Type B pancreatic cell (in vitro differentiated cells): ENCODE data around the gene MKI67. TPM values are rescaled to one million over a fixed set of nuclear protein-coding genes. Genes with fewer than 3 reads are reported as not detected.

Source experiments
- DNase-seq: peaks from one replicate; pipeline ENCODE4 v3.0.0; 2021; ENCODE audit warnings: mixed read lengths; ENCODE audit not compliant: unreplicated experiment; ENCODE audit errors: extremely low spot score
- H3K27ac Mint-ChIP-seq: 2 replicates; pipeline ENCODE4 v1.8.0; 2021; ENCODE audit warnings: mild to moderate bottlenecking, mixed read lengths
- H3K27me3 Mint-ChIP-seq: 2 replicates; pipeline ENCODE4 v1.8.0; 2021; ENCODE audit warnings: mixed read lengths
- H3K36me3 Mint-ChIP-seq: 2 replicates; pipeline ENCODE4 v1.8.0; 2021; ENCODE audit warnings: mixed read lengths
- H3K4me1 Mint-ChIP-seq: one replicate; pipeline ENCODE4 v1.8.0; 2021; ENCODE audit warnings: mixed read lengths; ENCODE audit not compliant: unreplicated experiment
- H3K4me3 Mint-ChIP-seq: 2 replicates; pipeline ENCODE4 v1.8.0; 2021; ENCODE audit warnings: mild to moderate bottlenecking, mixed read lengths
- H3K9me3 Mint-ChIP-seq: 2 replicates; pipeline ENCODE4 v1.8.0; 2021; ENCODE audit warnings: mixed read lengths
- CTCF ChIP-seq: fragments of 200-600 bp; sonication (generic); conservative IDR thresholded peaks from 2 replicates; pipeline ENCODE4 v1.5.0; 2021; ENCODE audit warnings: antibody characterized with exemption, mild to moderate bottlenecking
- total RNA-seq: library from RNA; stranded (reverse); gene quantifications from 2 replicates; pipeline ENCODE4 v1.2.1, GENCODE V29; 2021; ENCODE audit warnings: low replicate concordance

MKI67 gene
- total RNA-seq, 1 donor from 2014 or later: 104 TPM

DNA sequence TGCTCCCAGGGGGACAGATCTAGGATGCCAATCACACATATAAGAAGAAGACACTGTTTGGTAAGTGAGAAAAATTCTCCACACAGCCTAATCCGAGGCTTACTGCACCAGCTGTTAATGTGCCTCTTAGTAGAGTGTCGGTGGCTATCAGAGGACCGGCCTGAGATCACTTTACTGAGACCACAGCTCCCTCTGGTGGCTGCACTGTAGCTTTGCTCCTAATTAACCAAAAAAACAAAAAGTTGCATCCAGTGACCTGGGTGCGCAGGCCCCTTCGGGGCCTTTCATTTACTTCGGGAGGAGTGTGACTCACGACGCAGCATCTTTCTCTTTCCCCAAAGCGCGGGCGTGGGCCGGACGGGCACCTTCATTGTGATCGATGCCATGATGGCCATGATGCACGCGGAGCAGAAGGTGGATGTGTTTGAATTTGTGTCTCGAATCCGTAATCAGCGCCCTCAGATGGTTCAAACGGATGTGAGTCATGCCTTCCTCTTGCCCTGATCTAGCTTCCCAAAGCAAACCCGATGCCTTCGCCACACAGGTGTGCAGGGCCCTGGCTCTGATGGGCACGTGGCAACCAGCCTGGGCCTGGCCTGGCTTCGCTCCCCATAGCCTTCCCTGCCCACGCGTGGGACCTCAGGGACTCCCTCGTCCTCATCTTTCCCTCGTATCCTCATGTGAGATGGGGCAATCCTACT, 56.7 kb downstream of the MKI67 start:
- peak; percentile 93 for TF ChIP-seq CTCF
- Mint-ChIP-seq H3K4me1 (no peaks in the 10 kb centered on the region), H3K9me3 (no peaks in the 10 kb centered on the region), H3K4me3 (no peak overlapping the region), H3K27ac (no peak overlapping the region), H3K36me3 (no peaks in the 10 kb centered on the region), H3K27me3 (no peaks in the 10 kb centered on the region)
- no peak for DNase-seq

- no peaks in the 10 kb centered on the region for H3K36me3 Mint-ChIP-seq
Measured at GRCh38 chr10:128068398-128069285, 57.6 kb downstream of the MKI67 start.

DNA sequence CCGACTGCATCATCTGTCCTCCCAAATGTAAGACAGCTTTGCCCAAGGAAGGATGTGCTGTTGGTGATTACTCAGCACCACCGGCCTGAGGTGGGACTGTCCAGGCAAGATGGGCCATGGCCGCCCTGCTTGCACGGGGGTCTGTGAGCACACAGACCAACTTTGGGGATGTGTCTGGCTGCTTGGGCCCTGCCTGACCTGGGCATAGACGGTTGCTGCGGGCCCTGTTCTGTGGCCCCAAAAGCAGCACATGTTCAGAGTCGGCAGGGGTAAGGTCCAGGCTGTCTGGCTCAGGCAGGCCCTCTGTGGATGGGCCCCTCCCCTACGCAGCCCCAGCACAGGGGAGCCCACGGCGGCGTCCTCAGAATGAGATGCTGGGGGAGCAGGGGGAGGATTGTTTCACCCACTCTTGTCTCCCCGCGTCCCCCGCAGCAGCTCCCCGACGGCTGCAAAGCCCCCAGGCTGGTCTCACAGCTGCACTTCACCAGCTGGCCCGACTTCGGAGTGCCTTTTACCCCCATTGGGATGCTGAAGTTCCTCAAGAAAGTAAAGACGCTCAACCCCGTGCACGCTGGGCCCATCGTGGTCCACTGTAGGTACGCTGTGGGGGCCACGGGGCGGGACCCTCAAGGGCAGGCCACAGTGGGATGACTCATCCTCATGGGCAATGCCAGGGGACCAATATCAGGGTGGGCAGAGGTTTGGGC, 58.4 kb downstream of the MKI67 start:
- H3K27me3 Mint-ChIP-seq: no peaks in the 10 kb centered on the region
- no peak overlapping the region for H3K27ac Mint-ChIP-seq
- H3K36me3 Mint-ChIP-seq: no peaks in the 10 kb centered on the region
- H3K4me3 Mint-ChIP-seq: no peak overlapping the region
- no peak for DNase-seq
- H3K4me1 Mint-ChIP-seq: peaks cover 8% of the 10 kb centered on the region
- no peak for TF ChIP-seq CTCF
- no peaks in the 10 kb centered on the region for H3K9me3 Mint-ChIP-seq

More at GRCh38 chr10:128068398-128069285, 57.6 kb downstream of the MKI67 start:
- H3K27me3 Mint-ChIP-seq: no peaks in the 10 kb centered on the region
- H3K4me3 Mint-ChIP-seq: no peak overlapping the region
- DNase-seq: no peak
- H3K4me1 Mint-ChIP-seq: peaks cover under 1% of the 10 kb centered on the region
- no peak for TF ChIP-seq CTCF
- H3K27ac Mint-ChIP-seq: no peak overlapping the region
- H3K9me3 Mint-ChIP-seq: no peaks in the 10 kb centered on the region

DNA sequence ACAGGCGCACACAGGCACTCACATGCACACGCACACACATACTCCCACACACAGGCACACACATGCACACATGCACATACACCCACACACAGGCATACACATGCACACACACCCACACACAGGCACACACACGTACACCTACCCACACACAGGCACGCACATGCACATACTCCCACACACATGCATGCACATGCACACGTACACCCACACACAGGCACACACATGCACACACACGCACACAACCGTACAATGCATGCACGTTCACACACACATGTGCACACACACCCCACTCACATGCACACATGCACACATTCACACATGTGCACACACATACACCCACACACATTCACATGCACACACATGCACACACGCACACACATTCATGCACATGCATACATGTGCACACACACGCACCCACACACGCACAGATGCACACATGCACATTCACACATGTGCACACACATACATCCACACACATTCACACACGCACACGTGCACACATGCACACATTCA, 59.3 kb downstream of the MKI67 start:
- DNase-seq: no peak
- Mint-ChIP-seq H3K4me1 (peaks cover 13% of the 10 kb centered on the region), H3K27me3 (no peaks in the 10 kb centered on the region), H3K4me3 (no peak overlapping the region), H3K27ac (no peak overlapping the region), H3K9me3 (no peaks in the 10 kb centered on the region), H3K36me3 (no peaks in the 10 kb centered on the region)
- TF ChIP-seq CTCF: no peak

DNA sequence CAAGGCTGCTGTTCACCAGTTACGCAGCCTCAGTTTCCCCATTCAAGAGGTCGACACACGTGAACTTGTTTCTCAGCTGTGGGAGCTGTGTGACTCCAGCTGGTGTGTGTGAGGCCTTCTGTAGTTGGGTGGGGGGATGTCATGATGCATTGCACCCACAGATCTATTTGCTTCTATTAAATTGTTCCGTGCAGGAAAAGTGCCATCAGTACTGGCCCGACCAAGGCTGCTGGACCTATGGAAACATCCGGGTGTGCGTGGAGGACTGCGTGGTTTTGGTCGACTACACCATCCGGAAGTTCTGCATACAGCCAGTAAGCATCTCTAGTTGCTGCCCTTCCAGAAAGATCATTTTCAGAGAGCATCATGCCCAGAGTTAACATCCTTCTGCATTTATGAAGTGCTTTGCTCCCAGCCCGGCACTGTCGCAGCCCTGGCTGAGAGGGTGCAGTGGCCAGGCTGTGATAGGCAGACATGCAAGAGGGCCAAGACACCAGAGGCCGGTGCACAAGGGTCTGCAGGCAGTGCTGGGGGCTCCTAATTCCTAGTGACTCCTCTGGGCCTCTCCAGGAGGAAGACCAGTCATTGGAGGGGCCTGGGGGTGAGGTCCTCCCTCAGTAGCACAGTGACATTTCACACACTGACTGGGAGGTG, 60.2 kb downstream of the MKI67 start:
- DNase-seq: no peak
- no peaks in the 10 kb centered on the region for H3K36me3 Mint-ChIP-seq
- TF ChIP-seq CTCF: no peak
- H3K4me1 Mint-ChIP-seq: peaks cover 15% of the 10 kb centered on the region
- no peaks in the 10 kb centered on the region for H3K9me3 Mint-ChIP-seq
- no peaks in the 10 kb centered on the region for H3K27me3 Mint-ChIP-seq
- no peak overlapping the region for H3K4me3 Mint-ChIP-seq
- no peak overlapping the region for H3K27ac Mint-ChIP-seq
